ENCODE results near the gene EMILIN3. TPM values are rescaled to one million over a fixed set of nuclear protein-coding genes. Genes with fewer than 3 reads are reported as not detected.

Gene EMILIN3
- total and polyA plus RNA-seq, 2 of the 8 experiments (the other 6 are each of a cell fraction or from before 2014, with no cell fraction given): 3.8 to 5.2 TPM

GRCh38 chr20:41364236-41364855 is 2.3 kb downstream of the EMILIN3 start:
- Histone ChIP-seq H2BK12ac (ENCODE audit: low read depth, low read length) (no peak overlapping the region), H3K23me2 (ENCODE audit: low read depth, low read length) (peaks cover 7% of the 10 kb centered on the region; the same call in 1 of the 2 replicates), H3K27ac (ENCODE audit: low read depth, low read length) (no peak overlapping the region), H3K9ac (replicated peaks in 1 of 4; ENCODE audit: extremely low read depth in 1 of 4, low read depth in 3 of 4, low read length in 3 of 4) (no peak overlapping the region), H2AFZ (ENCODE audit: low read length) (no peak overlapping the region), H3K4ac (replicated peaks; ENCODE audit: insufficient read length, low read depth, low read length) (no peak overlapping the region), H3K4me3 (ENCODE audit: extremely low read depth in 1 of 4, insufficient read depth in 2 of 4, low read depth in 3 of 4, low read length in 4 of 4) (no peak overlapping the region), H4K20me1 (replicated peaks in 1 of 2; ENCODE audit: control insufficient read depth in 1 of 2, insufficient read depth in 2 of 2, low read length in 2 of 2) (peaks cover 2 to 10% of the 10 kb centered on the region in 2 experiments), H3K79me2 (ENCODE audit: control insufficient read depth in 1 of 2, insufficient read depth in 2 of 2, low read length in 2 of 2) (no peaks in the 10 kb centered on the region), H2BK15ac (ENCODE audit: low read length) (0 out of 2 replicates have a peak overlapping the region, but pooled peaks have one; percentile 61), H4K91ac (replicated peaks; ENCODE audit: insufficient read length, low read length) (no peak overlapping the region), H2BK5ac (ENCODE audit: low read depth, low read length) (no peak overlapping the region), H4K8ac (ENCODE audit: extremely low read depth, insufficient read depth, low read length) (no peak overlapping the region), H4K5ac (ENCODE audit: insufficient read length, low read depth, low read length) (no peak overlapping the region), H2BK20ac (ENCODE audit: low read length) (no peak overlapping the region), H3K56ac (replicated peaks; ENCODE audit: insufficient read length, low read depth, low read length) (no peak overlapping the region), H2AK5ac (ENCODE audit: low read depth, low read length) (no peak overlapping the region), H3K27me3 (replicated peaks in 1 of 4; ENCODE audit: control insufficient read depth in 3 of 4, extremely low read depth in 1 of 4, insufficient read depth in 3 of 4, low read length in 3 of 4) (peaks cover 18 to 40% (median 36%) of the 10 kb centered on the region in 4 experiments), H3K14ac (ENCODE audit: insufficient read length) (no peak overlapping the region), H3K4me2 (ENCODE audit: insufficient read depth in 1 of 2, low read depth in 2 of 2, low read length in 2 of 2) (no peak overlapping the region), H3K9me3 (ENCODE audit: insufficient read depth in 2 of 2, low read depth in 1 of 2, low read length in 1 of 2) (no peaks in the 10 kb centered on the region), H3K18ac (ENCODE audit: extremely low read depth, low read length) (no peak overlapping the region), H2BK120ac (replicated peaks; ENCODE audit: low read depth, low read length) (no peak overlapping the region), H3K23ac (ENCODE audit: insufficient read length) (no peak overlapping the region), H3K36me3 (ENCODE audit: control insufficient read depth in 2 of 4, insufficient read depth in 4 of 4, low read length in 3 of 4) (no peaks in the 10 kb centered on the region), H3K79me1 (ENCODE audit: low read depth, low read length) (no peaks in the 10 kb centered on the region), H3K4me1 (replicated peaks in 1 of 4; ENCODE audit: control insufficient read depth in 3 of 4, insufficient read depth in 4 of 4, low read length in 3 of 4) (peaks cover 0 to 2% (median 0%) of the 10 kb centered on the region in 4 experiments; a peak in 3 of 7 replicates)
- WGBS, 2 experiments (ENCODE audit: extremely low coverage in 1 of 2, insufficient coverage in 1 of 2, insufficient read length in 1 of 2, insufficient replicate concordance in 2 of 2, low coverage in 1 of 2, low lambda C conversion rate in 2 of 2, missing lambda C conversion rate in 1 of 2): 88% methylated on average over 10 of the region's 13 CpGs; no CpG with 5 or more reads in 1 of the 2 experiments
- DNase-seq (ENCODE audit: low read depth in 1 of 2, low spot score in 2 of 2) (no peak), FAIRE-seq (no peak)
- POLR2A ChIA-PET (ENCODE audit: partially characterized antibody): interaction anchor here (1.0 to 1.1 kb wide), 2 partner anchors 9 to 21 kb away, joined by 3 read pairs; no protein-coding TSS in a partner anchor
- CTCF ChIA-PET (ENCODE audit: partially characterized antibody): interaction anchor here (0.6 to 1.3 kb wide), 7 partner anchors 12 to 209 kb away, joined by 3 to 4 read pairs (median 4); partner anchors contain the start of gene LPIN3
- TF ChIP-seq KDM1A (IDR thresholded peaks at IDR 0.05; ENCODE audit: borderline replicate concordance, low read length) (no peak), RAD21 (IDR thresholded peaks at IDR 0.05 in 1 of 2, conservative IDR thresholded peaks at IDR 0.05 in 1 of 2; ENCODE audit: low read depth in 2 of 2, low read length in 2 of 2) (no peak), JUN (IDR thresholded peaks at IDR 0.05; ENCODE audit: low read depth, low read length) (no peak), ATF3 (IDR thresholded peaks at IDR 0.05; ENCODE audit: insufficient read depth, low read depth, low read length) (no peak), CTBP2 (IDR thresholded peaks at IDR 0.05; ENCODE audit: borderline replicate concordance, insufficient read depth, insufficient read length, low read length) (no peak), BRCA1 (IDR thresholded peaks at IDR 0.05; ENCODE audit: low read depth, low read length) (no peak), POU5F1 (IDR thresholded peaks at IDR 0.05; ENCODE audit: low read depth, low read length) (no peak), EZH2 (IDR thresholded peaks at IDR 0.05; ENCODE audit: low read depth, low read length, severe bottlenecking) (no peak)

Measured in H1 (cell line).